ENCODE measurements around the gene VWA3B. TPM values are rescaled to one million over a fixed set of nuclear protein-coding genes. Genes with fewer than 3 reads are reported as not detected.

The VWA3B gene
- total RNA-seq, 1 donor from 2014 or later, result not detected

- TF ChIP-seq CTCF (IDR thresholded peaks at IDR 0.05; ENCODE audit: insufficient read depth, low read depth, low read length) (no peak), EZH2 (IDR thresholded peaks at IDR 0.05; ENCODE audit: insufficient read depth, low read length) (no peak)
Observed at GRCh38 chr2:98294711-98295110, 207.7 kb downstream of the VWA3B start.

GRCh38 chr2:98295275-98295674, 208.3 kb downstream of the VWA3B start:
- Histone ChIP-seq H2AFZ (ENCODE audit: low read depth, low read length) (no peak overlapping the region), H3K27me3 (ENCODE audit: insufficient read depth, low read length) (no peaks in the 10 kb centered on the region), H3K36me3 (ENCODE audit: insufficient read depth, low read length) (no peaks in the 10 kb centered on the region), H4K20me1 (ENCODE audit: insufficient read depth, low read length) (no peaks in the 10 kb centered on the region), H3K79me2 (ENCODE audit: insufficient read depth, low read length) (no peaks in the 10 kb centered on the region), H3K27ac (ENCODE audit: low read depth, low read length) (no peak overlapping the region), H3K9ac (ENCODE audit: low read length) (no peak overlapping the region), H3K4me2 (ENCODE audit: low read length) (no peak overlapping the region), H3K4me1 (ENCODE audit: insufficient read depth, low read length) (no peaks in the 10 kb centered on the region), H3K4me3 (ENCODE audit: insufficient read depth, low read depth, low read length) (no peak overlapping the region), H3K9me3 (ENCODE audit: insufficient read depth, low read depth, low read length) (no peaks in the 10 kb centered on the region)
- Mint-ChIP-seq H3K4me3 (ENCODE audit: unreplicated experiment) (no peak overlapping the region), H3K36me3 (ENCODE audit: low read depth, unreplicated experiment) (no peaks in the 10 kb centered on the region), H3K27ac (ENCODE audit: unreplicated experiment) (no peak overlapping the region), H3K9me3 (ENCODE audit: unreplicated experiment) (peaks cover 2% of the 10 kb centered on the region), H3K4me1 (ENCODE audit: low read depth, unreplicated experiment) (no peaks in the 10 kb centered on the region), H3K27me3 (ENCODE audit: low read depth, unreplicated experiment) (peaks cover 32% of the 10 kb centered on the region)
- FAIRE-seq, result no peak
- DNase-seq (ENCODE audit: low read depth), result no peak
- TF ChIP-seq CTCF (IDR thresholded peaks at IDR 0.05; ENCODE audit: insufficient read depth, low read depth, low read length) (no peak), EZH2 (IDR thresholded peaks at IDR 0.05; ENCODE audit: insufficient read depth, low read length) (no peak)

More at GRCh38 chr2:98294711-98295110, 207.7 kb downstream of the VWA3B start:
- no peaks in the 10 kb centered on the region for H3K9me3 ChIP-seq (ENCODE audit: insufficient read depth, low read depth, low read length)
- H3K9me3 Mint-ChIP-seq (ENCODE audit: unreplicated experiment), result peaks cover 2% of the 10 kb centered on the region
- H3K9ac ChIP-seq (ENCODE audit: low read length), result no peak overlapping the region
- no peak overlapping the region for H3K27ac ChIP-seq (ENCODE audit: low read depth, low read length)
- H4K20me1 ChIP-seq (ENCODE audit: insufficient read depth, low read length), result no peaks in the 10 kb centered on the region
- H3K4me3 ChIP-seq (ENCODE audit: insufficient read depth, low read depth, low read length), result no peak overlapping the region
- no peak overlapping the region for H3K27ac Mint-ChIP-seq (ENCODE audit: unreplicated experiment)
- no peaks in the 10 kb centered on the region for H3K27me3 ChIP-seq (ENCODE audit: insufficient read depth, low read length)
- H3K36me3 Mint-ChIP-seq (ENCODE audit: low read depth, unreplicated experiment), result no peaks in the 10 kb centered on the region
- no peak for FAIRE-seq
- H3K4me1 Mint-ChIP-seq (ENCODE audit: low read depth, unreplicated experiment), result no peaks in the 10 kb centered on the region
- H3K4me2 ChIP-seq (ENCODE audit: low read length), result no peak overlapping the region
- H2AFZ ChIP-seq (ENCODE audit: low read depth, low read length), result no peak overlapping the region
- H3K4me3 Mint-ChIP-seq (ENCODE audit: unreplicated experiment), result no peak overlapping the region
- H3K4me1 ChIP-seq (ENCODE audit: insufficient read depth, low read length), result no peaks in the 10 kb centered on the region
- H3K36me3 ChIP-seq (ENCODE audit: insufficient read depth, low read length), result no peaks in the 10 kb centered on the region
- no peak for DNase-seq (ENCODE audit: low read depth)
- peaks cover 28% of the 10 kb centered on the region for H3K27me3 Mint-ChIP-seq (ENCODE audit: low read depth, unreplicated experiment)
- H3K79me2 ChIP-seq (ENCODE audit: insufficient read depth, low read length), result no peaks in the 10 kb centered on the region

- no peak for TF ChIP-seq CTCF (IDR thresholded peaks at IDR 0.05; ENCODE audit: insufficient read depth, low read depth, low read length)
- no peaks in the 10 kb centered on the region for H3K36me3 ChIP-seq (ENCODE audit: insufficient read depth, low read length)
- H4K20me1 ChIP-seq (ENCODE audit: insufficient read depth, low read length), result no peaks in the 10 kb centered on the region
- Mint-ChIP-seq H3K36me3 (ENCODE audit: low read depth, unreplicated experiment) (no peaks in the 10 kb centered on the region), H3K4me3 (ENCODE audit: unreplicated experiment) (no peak overlapping the region), H3K27me3 (ENCODE audit: low read depth, unreplicated experiment) (peaks cover 38% of the 10 kb centered on the region), H3K9me3 (ENCODE audit: unreplicated experiment) (peaks cover 2% of the 10 kb centered on the region), H3K27ac (ENCODE audit: unreplicated experiment) (no peak overlapping the region), H3K4me1 (ENCODE audit: low read depth, unreplicated experiment) (no peaks in the 10 kb centered on the region)
- H2AFZ ChIP-seq (ENCODE audit: low read depth, low read length), result no peak overlapping the region
- no peaks in the 10 kb centered on the region for H3K4me1 ChIP-seq (ENCODE audit: insufficient read depth, low read length)
- FAIRE-seq (no peak), DNase-seq (ENCODE audit: low read depth) (no peak)
- no peaks in the 10 kb centered on the region for H3K27me3 ChIP-seq (ENCODE audit: insufficient read depth, low read length)
- no peak overlapping the region for H3K27ac ChIP-seq (ENCODE audit: low read depth, low read length)
- H3K9ac ChIP-seq (ENCODE audit: low read length), result no peak overlapping the region
- no peak overlapping the region for H3K4me2 ChIP-seq (ENCODE audit: low read length)
- H3K79me2 ChIP-seq (ENCODE audit: insufficient read depth, low read length), result no peaks in the 10 kb centered on the region
- no peak overlapping the region for H3K4me3 ChIP-seq (ENCODE audit: insufficient read depth, low read depth, low read length)
- H3K9me3 ChIP-seq (ENCODE audit: insufficient read depth, low read depth, low read length), result no peaks in the 10 kb centered on the region
Observed at GRCh38 chr2:98295721-98296414, 208.9 kb downstream of the VWA3B start.

Data from astrocyte (in vitro differentiated cells and primary cell).